Renal cortex interstitium (tissue), 11 donors: Measurements from ENCODE around the gene RAI1. TPM values are rescaled to one million over a fixed set of nuclear protein-coding genes. Genes with fewer than 3 reads are reported as not detected.

Experiments used
- DNase-seq, 11 donors: peaks; one replicate each; pipeline ENCODE4 v3.0.0-alpha.2; 2013; ENCODE audit warnings: low read depth in 9 of 11, low spot score in 4 of 11; ENCODE audit errors: extremely low read depth in 1 of 11
- polyA plus RNA-seq, 3 donors: library from polyadenylated mRNA; unstranded; fragments of 120-200 nt; gene quantifications; one replicate each; pipeline ENCODE4 v1.2.1, GENCODE V29; 2013; ENCODE audit not compliant: insufficient read length in 3 of 3

Gene RAI1
- polyA plus RNA-seq, 3 donors = 20.1 to 41.1 (median 31.1) TPM

- no peak for DNase-seq
Measured at GRCh38 chr17:17824119-17824782, 143.0 kb downstream of the RAI1 start.

DNA sequence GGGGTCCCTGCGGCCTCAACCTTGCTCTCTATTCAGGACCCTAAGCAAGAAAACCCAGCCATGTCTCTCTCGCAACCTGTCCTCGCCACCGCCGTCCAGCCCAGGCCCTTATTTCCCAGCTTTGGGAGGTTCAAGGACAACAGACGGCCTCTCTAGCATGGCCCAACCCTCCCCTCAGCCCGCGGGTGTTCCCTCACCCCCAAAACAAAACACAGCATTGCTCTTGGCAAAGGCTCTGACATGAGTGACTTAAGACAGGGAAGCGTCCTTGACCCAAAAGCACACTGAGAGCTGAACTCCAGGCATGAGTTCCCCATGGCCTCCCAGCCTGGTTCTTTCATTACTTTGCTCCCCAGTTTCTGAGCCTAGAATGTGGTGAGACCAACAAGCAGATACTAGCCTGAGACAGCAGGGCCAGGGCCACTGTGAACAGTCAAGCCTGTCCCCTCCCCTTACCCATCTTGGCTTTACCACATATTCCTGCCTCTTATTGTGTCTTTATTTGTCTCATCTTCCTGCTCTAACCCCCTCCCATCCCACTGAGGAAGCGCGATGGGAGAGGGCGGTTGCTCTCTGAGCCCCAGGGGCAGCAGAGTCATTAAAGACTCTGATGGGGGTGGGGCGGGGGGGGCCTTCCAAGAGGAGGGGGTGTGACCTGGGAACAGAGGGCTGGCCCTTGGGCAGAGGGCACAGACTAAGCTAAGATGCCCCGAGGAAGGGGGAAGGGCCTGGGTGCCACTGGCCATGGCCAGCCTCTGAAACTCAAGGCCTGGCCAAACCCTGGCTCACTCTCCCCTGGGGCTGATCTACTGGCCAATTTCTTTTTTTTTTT is 143.7 kb downstream of the RAI1 start:
- no peak for DNase-seq

GRCh38 chr17:17826342-17826713 is 145.1 kb downstream of the RAI1 start:
- DNase-seq = no peak

- DNase-seq = no peak
Measured at GRCh38 chr17:17826942-17827785, 145.9 kb downstream of the RAI1 start.

- DNase-seq = no peak
Measured at GRCh38 chr17:17827826-17828621, 146.8 kb downstream of the RAI1 start.

GRCh38 chr17:17830269-17830567 is 149.0 kb downstream of the RAI1 start:
- DNase-seq = no peak

DNA sequence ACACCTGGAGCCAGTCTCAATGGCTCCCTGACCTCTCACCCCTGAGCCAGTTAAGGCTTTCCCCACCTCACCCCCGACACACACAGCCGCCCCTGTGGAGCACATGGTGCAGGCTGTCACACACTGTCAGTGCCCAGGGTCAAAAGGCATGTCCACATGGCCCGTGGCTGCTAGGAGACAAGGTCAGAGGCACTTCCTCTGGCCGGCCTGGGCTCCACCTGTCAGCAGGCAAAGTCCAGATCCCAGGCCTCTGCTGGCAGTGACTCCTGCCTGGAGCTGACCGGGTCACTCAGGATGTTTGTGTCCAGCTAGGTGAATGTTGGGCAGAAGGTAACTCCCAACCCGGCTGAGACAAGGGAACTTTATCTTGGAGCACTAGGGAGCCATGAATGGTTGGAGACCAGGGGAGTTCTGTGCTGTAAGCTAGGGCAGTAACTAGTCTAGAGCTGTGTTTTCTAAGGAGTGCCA is 149.5 kb downstream of the RAI1 start:
- no peak for DNase-seq

DNA sequence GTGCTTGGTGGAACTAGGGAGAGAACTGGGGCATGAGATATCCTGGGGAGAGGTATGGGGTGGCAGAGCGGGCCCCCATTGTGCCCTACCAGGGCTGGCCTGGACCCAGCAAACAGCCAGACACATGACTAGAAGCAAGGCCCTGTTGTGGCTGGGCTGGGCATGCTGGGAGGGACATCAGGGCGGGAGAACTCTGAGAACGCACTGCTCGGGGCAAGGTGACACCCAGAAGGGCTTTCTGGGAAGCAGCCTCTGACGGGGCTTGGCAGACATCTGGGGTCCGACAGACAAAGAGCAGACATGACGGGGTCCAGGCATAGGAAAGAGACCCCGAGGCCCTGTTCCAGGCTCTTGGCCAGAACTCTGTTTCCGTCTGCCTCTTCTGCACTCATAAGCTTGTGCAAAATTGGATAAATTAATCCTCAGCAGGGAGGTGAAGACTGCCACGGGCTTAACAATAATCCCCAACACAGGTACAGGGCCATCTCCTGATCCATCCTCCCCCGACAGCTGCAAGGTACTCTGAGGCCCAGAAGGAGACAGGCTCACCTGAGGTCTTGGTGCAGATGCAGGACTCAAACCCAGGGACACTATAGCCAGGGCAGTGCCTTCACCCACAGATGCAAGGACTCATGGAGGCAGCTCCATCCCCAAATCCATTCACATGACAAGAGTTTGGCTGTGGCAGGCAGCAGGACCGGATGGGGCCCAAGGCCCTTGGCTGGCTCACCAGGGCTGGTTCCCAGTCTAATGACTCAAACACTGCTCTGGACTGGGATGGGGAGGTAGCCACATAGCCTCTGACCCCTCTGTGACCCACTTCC is 150.2 kb downstream of the RAI1 start:
- no peak for DNase-seq

- no peak for DNase-seq
Measured at GRCh38 chr17:17832032-17832363, 150.7 kb downstream of the RAI1 start.

GRCh38 chr17:17833658-17834357 is 152.6 kb downstream of the RAI1 start:
- no peak for DNase-seq

GRCh38 chr17:17834974-17835373 is 153.7 kb downstream of the RAI1 start:
- DNase-seq = no peak

DNA sequence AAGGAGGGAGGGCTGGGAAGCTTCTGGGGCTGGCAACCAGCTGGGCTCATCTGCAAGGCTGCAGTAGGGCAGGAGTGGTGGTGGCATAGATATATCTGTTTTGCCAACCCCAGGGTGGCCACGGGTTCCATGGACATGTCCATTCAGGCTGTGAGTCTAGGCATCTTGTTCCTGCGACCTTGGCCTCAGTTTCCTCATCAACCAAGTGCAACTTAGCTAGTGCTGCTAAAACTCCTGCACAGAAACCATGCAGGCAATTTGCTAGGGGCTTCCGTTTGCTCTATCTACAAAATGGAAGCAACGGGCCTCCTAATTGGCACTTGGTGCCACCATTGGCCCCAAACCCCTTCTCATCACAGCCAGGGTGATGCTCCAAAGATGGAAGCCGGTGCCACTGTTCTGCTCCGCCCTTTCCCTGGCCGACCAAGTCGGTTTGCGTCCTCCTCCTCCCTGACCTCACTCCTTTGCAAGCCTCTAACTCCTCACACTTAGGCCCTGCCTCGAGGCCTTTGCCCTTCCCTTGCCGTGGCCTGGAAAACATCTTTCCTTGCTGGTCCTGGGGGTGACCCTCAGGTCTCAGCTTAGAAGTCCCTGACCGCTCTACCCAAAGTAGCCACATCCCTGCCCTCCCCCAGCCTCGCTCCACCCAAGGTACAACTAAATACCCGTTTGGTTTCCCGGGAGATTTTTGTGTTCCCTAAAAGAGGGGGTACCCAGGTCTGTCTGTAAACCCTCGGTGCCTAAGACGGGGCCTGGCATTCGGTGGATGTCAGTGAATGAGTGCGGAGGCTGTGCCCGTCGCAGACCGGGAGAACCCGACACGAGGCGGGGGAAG is 154.4 kb downstream of the RAI1 start:
- DNase-seq = no peak

DNA sequence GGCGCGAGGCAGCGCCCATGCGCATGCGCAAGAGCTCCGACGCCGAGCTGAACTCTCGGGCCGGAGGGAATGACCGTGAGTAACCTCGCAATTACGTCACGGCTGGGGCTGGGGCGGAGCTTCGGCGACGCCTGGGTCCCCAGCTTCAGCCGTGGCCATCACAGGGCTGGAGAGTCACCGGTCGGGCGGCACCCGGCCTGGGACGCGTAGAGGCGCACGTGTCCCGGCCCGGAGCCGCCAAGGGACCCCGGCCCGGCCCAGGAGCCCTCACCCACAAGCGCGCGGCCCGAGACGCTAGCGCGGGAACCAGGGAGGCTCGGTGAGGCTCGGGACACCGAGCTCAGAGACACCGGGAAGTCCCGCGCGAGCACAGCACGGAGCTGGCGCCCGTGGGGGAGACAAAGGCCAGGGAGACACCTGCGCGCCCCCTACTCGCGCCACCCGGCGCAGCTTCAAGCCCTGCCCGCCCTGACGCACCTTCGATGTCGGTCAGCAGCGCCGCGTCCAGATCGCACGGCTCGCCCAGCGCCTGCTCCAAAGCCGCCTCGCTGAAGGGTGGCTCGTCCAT is 155.1 kb downstream of the RAI1 start:
- peak; percentile 92 to 98 (median 96) for DNase-seq

GRCh38 chr17:17836818-17837379 is 155.6 kb downstream of the RAI1 start, which contains the start of gene SREBF1:
TSS of gene SREBF1 (minus strand) at chr17:17836986. CDS start at chr17:17836817, 169 bp downstream.
- no peak for DNase-seq

DNA sequence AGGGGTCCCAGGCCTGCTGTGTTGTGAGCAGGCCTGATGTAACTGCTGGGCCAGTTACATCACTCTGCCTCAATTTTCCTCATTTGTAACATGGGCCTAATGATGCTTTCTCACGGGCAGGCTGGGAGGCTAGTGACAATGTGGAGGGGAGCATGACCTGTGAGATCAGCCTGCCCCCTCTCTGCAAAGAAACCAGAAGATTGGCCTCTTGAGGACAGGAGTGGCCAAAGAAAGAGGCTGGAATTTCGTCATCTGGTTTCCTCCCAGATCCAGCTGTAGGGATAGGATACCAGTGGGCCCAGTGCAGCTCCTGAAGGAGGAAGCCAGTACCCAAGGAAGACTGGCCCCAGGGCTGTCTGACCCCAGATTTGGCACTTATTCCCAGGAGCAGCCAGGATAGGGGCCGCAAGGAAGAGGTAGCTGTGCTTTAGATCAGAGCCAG is 156.1 kb downstream of the RAI1 start:
- DNase-seq = no peak
